HG02678 (cell line): ENCODE data around the gene CFAP206.

Source experiments
- ATAC-seq: cut with Tn5 transposase; IDR thresholded peaks from one replicate; pipeline ENCODE4 v1.9.1; 2021; ENCODE audit warnings: mild to moderate bottlenecking, moderate library complexity; ENCODE audit not compliant: unreplicated experiment

Gene CFAP206, protein sequence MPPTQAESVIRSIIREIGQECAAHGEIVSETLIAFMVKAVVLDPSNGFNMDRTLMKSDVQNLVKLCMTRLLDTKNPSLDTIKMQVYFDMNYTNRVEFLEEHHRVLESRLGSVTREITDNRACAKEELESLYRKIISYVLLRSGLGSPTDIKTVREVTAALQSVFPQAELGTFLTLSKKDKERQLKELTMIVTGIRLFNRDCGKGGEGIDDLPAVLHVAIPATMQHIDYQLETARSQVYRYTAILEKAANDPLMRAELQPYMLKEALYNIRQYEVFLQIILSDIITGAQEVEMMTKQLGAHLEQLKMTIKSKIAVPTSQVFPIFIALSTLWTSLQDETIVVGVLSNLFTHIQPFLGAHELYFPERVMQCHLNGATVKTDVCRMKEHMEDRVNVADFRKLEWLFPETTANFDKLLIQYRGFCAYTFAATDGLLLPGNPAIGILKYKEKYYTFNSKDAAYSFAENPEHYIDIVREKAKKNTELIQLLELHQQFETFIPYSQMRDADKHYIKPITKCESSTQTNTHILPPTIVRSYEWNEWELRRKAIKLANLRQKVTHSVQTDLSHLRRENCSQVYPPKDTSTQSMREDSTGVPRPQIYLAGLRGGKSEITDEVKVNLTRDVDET

DNA sequence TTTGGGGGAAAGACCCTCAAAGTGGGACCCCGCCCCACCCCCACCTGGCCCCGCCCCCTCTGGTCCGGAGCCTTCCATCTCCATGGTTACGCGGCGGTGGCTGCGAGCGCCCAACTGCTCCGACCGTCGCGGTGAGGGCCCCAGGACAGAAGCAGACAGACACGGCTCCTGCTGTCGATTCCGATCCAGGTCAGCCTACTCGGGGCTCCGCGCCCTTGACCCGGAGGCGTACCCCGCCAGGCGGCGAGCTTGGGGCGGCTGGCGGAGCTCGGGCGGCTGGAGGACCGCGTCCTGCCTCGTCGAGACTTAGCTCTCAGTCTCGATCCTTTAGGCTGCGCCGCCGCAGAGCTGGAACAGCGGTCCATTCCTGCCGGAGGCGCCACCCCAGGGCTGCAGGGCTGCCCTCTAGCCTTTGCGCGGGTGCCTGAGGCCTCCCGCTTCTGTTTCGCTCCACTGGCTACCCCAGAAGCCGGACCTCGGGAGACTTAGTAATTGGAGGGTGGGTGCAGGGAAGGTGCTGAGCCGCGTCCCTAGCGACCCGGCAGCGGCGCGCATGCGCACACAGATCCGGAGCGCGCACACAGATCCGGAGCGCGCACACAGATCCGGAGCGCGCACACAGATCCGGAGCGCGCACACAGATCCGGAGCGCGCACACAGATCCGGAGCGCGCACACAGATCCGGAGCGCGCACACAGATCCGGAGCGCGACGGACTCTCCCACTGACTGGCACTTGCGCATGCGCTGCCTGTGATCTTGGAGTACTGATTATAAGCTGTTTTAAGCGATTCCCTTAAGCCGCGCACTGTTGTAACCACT, at the start of gene CFAP206:
CFAP206 (plus strand) TSS at position 72 of the 820 bp plus-strand sequence. CDS start 1,868 bp downstream, outside the sequence.
- ATAC-seq: peak; percentile 81

DNA sequence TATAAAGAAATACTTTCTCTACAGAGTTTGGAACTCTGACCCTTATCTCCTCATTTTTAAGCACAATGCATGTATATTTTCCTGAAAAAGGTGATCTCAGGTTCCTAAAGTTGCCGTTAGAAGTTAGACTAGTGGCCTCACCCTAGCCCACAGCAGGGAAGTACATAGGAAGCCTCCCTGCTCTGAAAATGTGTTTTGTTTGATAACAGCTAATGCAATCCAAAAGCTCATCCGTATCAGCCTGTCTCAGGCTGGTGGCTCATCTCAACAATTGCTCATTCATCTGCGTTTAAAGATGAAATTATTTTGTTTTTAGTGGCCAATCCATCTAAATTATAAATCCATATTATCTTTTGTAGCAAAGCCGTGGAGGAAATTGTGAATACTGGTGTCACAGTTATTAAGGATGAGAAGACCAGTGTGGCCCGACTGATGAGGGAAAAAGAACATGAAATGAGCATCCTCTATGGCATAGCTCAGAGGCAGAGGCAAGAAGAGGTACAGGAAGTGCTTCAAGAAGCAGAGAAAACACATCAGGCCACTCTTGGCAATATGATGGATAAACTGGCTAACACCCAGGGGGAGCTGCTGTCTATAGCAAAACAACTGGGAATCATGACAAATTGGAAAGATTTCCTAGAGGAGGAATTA, 43.0 kb upstream of the CFAP206 start:
- ATAC-seq: no peak

DNA sequence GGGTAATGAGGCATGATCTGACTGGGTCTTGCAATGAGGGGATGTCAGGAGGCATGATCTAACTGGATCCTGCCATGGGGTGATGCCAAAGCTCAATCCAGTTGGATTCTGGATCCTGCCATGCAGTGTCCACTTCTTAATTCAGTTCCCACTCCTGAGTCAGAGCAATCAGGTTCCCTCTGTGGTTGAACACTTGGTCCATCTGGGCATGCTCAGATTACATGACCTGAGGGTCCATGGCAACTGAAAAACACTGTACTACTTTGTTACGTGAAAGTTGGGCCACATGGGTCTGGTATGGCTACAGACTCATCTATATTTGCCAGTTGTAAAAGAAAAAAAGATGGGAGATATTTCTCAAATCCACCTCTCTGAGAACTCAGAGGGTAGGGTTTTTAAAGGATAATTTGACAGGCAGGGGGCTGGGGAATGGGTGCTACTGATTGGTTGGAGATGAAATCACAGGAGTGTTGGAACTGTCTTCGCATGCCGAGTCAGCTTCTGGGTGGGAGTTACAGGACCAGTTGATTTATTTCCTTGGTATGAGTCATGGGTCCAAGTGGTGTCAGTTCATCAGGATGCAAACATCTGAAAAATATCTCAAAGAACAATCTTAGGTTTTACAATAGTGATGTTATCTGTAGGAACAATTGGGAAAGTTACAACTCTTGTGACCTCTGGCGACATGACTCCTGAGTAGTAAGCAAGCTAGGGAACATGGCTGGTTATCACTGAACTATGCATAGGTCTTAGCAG, 41.5 kb upstream of the CFAP206 start:
- no peak for ATAC-seq

DNA sequence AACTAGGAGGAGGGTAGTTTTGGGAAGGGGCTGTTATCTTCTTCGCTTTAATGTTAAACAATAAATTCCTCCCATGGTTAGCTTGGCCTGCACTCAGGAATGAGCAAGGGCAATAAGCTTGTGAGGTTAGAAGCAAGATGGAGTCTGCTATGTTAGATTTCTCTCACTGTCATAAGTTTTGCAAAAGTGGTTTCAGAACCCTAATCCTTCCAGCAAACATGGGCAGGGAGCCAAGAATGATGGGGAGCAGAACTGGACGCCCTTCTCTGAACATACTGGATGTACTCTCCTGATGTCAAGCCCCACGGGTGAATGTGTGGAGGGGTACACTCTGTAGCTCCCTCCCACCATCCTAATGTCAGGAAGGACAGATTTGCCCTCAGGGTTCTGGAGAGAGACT, 40.9 kb upstream of the CFAP206 start:
- ATAC-seq: no peak

DNA sequence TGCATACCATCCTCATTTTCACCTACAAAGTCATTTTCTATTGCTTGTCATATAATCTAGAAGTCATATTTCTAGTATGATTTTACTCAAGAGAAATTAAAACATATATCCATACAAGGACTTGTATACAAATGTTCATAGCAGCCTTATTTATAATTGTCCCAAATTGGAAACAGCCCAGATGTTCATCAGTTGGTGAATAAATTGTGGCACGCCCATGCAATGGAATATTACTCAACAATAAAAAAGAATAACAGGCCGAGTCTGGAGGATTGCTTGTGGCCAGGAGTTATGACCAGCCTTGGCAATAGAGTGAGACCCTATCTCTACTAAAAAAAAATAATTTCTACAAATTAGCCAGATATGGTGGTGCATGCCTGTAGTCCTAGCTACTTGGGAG, 34.4 kb upstream of the CFAP206 start:
- no peak for ATAC-seq

DNA sequence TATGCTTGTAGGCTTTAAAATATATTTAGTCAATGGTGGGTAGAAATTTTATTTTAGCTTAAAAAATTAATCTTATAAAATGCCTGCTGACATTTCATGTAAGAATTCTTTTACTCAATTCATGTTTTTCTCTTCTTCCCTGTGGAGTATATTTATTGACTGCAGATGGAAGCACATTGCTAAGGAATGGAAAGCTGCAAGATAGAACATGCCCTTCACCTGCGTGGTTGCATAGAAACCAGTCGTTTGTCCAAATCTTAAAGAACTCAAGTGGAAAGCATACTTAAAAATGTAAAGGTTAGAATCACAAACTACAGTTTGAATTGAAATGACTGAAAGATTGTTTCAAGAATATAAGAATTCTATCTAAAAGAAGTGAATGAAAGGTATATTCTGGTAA, 32.5 kb upstream of the CFAP206 start:
- ATAC-seq: no peak

DNA sequence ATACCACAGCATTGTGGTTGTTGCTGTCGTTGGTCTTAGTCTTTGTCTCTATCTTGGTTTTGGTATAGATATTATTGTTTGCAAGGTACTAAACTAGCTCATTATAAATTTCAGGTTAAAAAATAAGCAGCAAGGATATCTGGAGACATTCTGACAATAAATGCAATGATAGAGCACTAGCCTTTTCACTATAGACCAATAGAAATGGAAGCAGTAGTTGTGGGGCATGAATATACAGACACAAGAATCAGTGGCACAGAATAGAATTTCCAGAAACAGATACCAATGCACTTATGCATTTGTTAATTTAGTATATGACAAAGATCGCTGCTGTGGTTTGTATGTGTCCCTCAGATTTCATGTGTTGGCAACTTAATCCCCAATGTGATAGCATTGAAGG, 31.1 kb upstream of the CFAP206 start:
- ATAC-seq: no peak

DNA sequence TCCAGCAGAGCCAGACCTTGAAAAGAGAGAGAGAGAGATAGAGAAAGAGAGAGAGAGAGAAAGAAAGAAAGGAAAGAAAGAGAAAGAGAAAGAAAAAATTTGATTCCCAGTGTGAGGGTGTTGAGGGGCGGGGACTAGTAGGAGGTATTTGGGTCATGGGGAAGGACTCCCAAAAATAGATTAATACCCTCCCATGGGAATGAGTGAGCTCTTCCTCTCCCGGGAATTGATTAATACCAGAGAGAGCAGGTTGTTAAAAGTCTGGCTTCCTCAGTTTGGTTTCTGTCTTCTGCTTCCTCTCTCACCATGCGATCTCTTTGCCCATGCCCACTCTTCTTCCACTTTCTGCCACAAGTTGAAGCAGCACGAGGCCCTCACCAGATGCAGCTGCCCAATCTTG, 28.8 kb upstream of the CFAP206 start:
- ATAC-seq: no peak

DNA sequence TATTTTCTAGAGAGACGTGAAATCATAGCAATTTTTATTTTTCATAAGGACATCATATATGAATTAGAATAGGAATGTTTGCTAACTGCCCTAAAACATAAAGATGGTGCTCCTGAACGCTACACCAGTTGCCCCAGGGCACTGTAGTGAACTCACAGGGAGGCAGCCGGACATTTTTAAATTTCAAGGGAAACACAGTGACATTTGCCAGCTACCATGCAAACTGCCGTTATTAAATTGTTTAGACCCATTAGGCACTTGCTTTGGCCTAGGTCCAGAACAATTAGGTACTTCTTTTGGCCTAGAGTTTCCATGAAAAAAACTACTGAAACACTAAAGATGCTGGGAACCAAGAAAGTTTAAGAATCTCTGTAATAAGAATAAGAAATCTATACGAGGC, 24.9 kb upstream of the CFAP206 start:
- ATAC-seq: no peak

DNA sequence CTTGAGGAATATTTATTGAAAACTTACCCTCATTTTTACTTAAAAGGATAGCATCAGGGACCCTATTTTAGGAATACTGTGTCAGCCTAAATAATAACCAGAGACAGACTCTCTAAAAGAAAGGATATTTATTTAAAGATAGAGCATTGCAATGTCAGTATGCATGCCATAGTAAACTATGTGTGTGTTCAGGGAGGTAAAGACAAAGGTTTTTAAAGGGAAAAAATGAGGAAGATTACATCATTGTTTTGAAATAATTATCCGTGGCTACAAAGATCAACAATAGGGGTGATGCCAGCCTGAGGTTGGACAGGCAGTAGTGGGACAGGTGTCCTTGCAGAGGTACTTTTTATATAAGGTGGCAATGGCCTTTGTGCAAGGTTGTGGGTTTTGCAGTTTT, 23.7 kb upstream of the CFAP206 start:
- ATAC-seq: no peak

DNA sequence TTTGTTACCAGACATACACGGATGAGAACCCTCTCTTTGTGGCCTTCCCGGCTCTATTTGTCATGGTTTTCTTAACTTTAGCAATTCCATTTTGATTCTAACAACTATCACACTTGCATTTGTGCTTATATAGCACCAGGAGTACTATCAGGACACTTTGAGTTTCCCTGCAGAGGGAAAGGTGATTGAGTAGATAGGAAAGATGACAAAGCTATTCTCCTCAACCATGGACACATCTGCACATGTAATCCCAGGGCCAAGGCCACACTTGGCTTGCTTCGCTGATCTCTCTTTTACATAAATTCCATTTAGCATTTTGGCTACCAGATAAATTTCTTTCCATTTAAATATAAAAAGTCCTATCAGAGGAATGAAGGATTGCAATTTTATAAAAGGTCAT, 23.3 kb upstream of the CFAP206 start:
- no peak for ATAC-seq

DNA sequence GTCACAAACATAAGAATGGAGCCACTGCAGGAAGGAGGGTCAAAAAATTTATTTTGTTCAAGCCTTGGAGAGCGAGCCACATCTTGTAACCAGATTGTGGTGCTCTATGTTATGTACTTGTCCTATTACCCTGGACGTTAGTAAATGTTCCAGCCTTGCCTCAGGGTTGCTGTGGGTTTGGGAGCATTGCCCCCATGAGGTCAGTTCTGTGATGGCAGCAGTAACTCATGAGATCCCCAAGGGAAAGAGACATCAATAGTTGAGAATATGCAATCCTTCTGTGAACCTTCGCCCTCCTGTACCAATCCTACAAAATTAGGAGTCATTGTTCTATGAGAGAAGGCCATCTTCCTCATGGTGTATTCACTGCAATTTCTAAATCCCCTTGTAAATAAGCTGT, 16.4 kb upstream of the CFAP206 start:
- ATAC-seq: peak; percentile 49

DNA sequence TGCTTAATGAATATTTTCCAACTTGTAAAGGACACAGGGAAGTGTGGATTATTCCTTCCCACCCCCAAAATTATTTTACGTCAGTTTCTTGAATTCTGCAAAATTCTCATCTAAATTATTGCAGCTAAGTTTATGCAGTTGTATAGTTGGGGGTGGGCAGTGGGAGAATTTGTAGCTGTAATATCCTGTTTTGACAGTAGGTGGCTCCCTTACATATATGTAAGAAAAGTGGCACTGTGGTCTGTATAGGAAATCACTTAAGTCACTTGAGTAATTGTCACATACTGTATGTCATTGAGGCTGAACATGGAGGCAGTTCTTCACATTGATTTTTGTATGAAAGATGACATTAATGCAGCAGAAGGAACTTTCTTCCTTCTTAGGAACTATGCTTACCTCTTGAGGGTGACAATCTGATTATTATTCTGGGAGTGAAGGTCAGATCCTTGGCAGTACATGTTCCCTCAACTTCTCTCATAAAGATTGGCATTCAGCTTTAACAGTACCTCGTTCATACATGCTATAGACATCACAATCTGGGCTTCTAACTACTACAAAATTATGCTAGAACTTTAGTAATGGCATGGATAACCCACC, 14.6 kb upstream of the CFAP206 start:
- ATAC-seq: peak; percentile 81

DNA sequence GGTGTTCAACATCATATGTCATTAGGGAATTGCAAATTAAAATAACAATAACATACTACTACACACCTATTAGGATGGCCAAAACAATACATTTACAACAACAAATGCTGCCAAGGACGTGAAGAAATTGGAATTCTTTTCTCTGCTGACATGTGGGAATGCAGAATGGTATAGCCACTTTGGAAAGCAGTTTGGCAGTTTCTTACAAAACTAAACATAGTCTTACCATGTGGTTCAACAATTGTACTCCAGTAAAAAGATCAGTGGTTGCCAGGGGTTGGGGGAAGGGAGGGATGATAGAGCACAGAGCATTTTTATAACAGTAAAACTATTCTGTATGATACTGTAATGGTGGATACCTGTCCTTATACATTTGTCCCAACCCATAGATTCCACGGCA, 12.3 kb upstream of the CFAP206 start:
- no peak for ATAC-seq

DNA sequence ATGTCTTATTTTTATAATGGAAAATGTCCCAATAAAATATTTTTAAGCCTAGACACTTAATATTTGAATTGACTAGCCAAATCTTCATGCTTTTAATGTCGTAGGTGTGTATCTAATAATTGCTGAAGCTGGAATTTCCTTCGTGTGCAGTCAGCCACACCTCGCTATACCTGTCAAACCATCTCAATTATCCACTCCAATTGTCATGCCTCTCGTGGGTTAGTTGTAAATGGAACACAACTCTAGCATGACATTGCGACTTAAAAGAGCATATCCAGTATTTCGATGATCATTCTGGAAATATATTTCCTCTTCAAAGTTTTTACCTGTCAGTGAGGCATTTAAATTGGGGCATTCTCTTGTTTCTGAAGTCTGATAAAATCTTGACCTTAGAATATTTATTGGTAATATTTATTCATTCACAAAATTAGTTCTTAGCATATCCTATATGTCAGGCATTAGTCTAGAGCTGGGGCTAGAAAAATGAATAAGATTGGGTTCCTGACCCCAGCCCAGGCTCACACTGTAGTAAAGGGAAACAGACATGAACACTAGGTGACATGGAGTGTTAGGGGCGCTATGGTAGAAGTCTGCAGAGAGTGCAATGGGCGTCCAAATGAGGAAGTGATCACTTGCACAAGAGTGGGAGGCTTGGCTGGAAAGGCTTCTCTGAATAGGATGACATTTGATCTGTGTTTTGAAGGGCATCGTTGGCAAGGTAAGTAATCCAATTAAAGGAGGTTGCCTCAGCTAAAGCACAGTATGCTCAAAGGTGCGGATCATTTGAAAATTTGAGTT, 11.0 kb upstream of the CFAP206 start:
- ATAC-seq: no peak

DNA sequence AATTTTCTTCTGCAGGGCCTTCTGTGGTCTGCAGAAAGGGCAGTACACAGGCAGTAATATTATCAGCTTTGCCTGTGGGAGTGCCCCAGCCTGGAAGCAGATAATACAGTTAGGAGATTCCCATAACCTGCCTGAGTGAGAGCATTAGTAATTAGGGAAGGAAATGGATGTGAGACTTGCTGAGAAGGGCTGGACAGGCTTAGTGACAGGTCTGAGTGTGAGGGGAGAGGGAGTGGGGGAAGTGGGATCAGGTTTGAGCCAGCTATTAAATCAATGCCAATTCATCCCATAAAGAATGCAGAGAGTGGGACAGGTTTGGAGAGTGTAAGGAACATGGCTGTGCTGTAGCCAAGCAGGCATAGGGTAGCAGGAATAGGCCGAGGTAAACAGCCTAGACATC, 10.1 kb upstream of the CFAP206 start:
- no peak for ATAC-seq

DNA sequence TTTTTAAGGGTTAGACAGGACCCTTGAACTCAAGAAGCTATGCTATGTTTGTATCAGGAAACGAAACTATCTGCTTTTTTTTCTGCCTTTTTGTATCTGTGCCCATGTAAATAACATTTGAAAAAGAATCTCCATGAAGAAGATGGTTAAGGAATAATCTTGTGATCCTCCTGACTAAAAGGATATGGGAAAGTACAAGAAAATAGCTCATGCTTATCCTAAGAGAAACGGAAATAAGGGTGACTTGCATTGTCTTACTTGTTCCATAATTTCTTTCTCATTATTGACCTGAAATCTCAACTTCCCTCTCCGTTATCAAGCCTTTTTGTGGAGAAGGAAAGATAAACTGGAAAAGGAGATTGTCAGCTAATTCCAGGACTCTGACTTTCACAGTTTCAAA, 5.9 kb upstream of the CFAP206 start:
- ATAC-seq: no peak

DNA sequence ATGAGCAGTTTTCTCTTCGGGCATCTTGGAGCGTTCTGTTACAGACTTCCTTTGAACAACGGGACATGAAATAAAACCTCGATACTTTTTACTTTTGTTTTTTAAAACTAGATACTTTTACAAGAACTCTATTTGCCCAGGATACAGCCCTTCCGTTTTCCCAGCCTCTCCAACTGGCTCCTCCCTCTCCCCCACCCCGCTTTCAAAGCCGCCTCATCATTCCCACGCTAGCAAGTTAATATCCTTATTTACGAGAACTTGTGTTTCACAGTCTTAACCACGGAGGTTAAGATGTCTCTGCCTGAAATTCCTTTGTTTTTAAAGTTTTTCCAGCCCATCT, 241 bp upstream of the CFAP206 start:
- peak; percentile 12 for ATAC-seq

DNA sequence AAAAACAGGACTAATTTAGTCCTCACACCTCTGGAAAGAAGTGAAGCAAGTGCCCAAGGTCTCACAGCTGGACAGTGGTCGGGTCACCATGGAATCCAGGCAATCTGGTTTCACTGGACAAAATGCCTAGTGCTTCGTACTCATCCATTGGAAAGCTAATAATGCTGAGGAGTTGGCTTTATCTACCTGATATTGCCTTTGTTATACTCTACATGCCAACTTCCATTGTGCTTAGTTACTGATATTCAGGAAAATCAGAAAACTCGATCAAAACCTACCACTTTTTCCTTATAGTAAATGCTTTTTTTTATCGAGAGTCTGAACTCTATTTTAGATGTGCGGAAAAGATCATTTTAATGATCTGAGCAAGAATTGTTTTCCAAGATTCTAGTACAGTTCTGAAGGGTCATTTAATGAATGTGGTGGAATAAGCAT, 966 bp downstream of the CFAP206 start:
- no peak for ATAC-seq
